Measurements from ENCODE around the gene MAGI2. TPM values are rescaled to one million over a fixed set of nuclear protein-coding genes. Genes with fewer than 3 reads are reported as not detected.

Gene MAGI2
- total RNA-seq, 1 experiment from 2014 or later, result 14.3 TPM

DNA sequence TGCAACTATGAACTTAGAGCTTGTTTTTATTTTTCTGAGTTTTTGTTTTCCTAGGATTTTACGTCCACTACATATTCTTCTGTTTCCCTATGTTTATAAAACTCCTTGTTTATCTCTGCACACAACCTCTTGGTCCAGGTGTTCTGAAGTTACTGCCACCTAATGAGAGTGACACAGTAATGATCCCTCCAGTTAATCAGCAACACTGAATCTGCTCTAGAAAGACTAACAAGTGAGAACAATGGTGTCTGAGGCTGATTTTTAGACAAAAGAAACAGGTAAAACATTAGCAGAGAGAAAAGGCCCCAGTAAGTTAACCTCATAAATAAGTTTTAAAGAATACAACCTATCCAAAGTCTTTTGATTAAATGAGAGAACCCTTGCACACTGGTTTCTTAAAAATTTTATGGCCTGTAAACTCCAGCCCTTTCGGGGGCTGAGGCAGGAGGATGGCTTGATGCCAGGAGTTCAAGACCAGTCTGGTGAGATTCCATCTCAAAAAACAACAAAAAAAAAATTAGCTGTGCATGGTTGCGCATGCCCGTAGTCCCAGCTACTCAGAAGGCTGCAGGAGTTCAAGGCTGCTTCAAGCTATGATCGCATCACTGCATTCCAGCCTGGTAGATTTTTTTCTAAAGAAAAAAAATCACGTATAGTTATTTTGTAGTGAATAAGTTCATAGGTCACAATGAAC, 397.6 kb downstream of the MAGI2 start:
- TF ChIP-seq, protein P1, sequence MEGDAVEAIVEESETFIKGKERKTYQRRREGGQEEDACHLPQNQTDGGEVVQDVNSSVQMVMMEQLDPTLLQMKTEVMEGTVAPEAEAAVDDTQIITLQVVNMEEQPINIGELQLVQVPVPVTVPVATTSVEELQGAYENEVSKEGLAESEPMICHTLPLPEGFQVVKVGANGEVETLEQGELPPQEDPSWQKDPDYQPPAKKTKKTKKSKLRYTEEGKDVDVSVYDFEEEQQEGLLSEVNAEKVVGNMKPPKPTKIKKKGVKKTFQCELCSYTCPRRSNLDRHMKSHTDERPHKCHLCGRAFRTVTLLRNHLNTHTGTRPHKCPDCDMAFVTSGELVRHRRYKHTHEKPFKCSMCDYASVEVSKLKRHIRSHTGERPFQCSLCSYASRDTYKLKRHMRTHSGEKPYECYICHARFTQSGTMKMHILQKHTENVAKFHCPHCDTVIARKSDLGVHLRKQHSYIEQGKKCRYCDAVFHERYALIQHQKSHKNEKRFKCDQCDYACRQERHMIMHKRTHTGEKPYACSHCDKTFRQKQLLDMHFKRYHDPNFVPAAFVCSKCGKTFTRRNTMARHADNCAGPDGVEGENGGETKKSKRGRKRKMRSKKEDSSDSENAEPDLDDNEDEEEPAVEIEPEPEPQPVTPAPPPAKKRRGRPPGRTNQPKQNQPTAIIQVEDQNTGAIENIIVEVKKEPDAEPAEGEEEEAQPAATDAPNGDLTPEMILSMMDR (conservative IDR thresholded peaks at IDR 0.05), result no peak
- no peak overlapping the region for H2BK12ac ChIP-seq (ENCODE audit: insufficient read length, low read depth, low read length)
- H3K9ac ChIP-seq (ENCODE audit: extremely low read depth, insufficient read length, low read length), result no peak overlapping the region
- H2BK5ac ChIP-seq (ENCODE audit: insufficient read length, low read length), result no peak overlapping the region
- no peak overlapping the region for H3K27ac ChIP-seq (ENCODE audit: insufficient read length, low read depth, low read length)
- no peak overlapping the region for H3T11ph ChIP-seq (ENCODE audit: low read length)
- Mint-ChIP-seq H3K4me1 (no peaks in the 10 kb centered on the region; a peak in 1 of 4 replicates), H3K9me3 (no peaks in the 10 kb centered on the region), H3K27me3 (ENCODE audit: low read depth) (no peaks in the 10 kb centered on the region), H3K36me3 (ENCODE audit: insufficient read depth in 1 of 3, low read depth in 3 of 3) (no peaks in the 10 kb centered on the region), H3K4me3 (no peak overlapping the region), H3K27ac (no peak overlapping the region)
- DNase-seq, result no peak
- H3K79me2 ChIP-seq (ENCODE audit: insufficient read depth, low read length), result no peaks in the 10 kb centered on the region
- H2BK15ac ChIP-seq (ENCODE audit: low read depth, low read length), result no peak overlapping the region
- no peak overlapping the region for H3K18ac ChIP-seq (ENCODE audit: insufficient read length, low read depth, low read length)
- no peak overlapping the region for H4K5ac ChIP-seq (ENCODE audit: insufficient read length, low read depth, low read length)
- H3K4me1 ChIP-seq (ENCODE audit: insufficient read depth, low read length), result no peaks in the 10 kb centered on the region
- no peaks in the 10 kb centered on the region for H4K20me1 ChIP-seq (ENCODE audit: control insufficient read depth, insufficient read depth, insufficient read length)
- H2AFZ ChIP-seq (ENCODE audit: low read length), result no peak overlapping the region
- H3K79me1 ChIP-seq (ENCODE audit: insufficient read depth, low read depth, low read length, poor library complexity, severe bottlenecking), result no peaks in the 10 kb centered on the region
- H3K9me3 ChIP-seq (ENCODE audit: control insufficient read depth, low read depth, low read length), result no peaks in the 10 kb centered on the region
- no peak overlapping the region for H4K91ac ChIP-seq (ENCODE audit: insufficient read length, low read depth, low read length)
- no peak overlapping the region for H3K56ac ChIP-seq (ENCODE audit: insufficient read length, low read depth, low read length)
- no peaks in the 10 kb centered on the region for H3K27me3 ChIP-seq (ENCODE audit: insufficient read depth, low read length)
- no peaks in the 10 kb centered on the region for H3K23me2 ChIP-seq (ENCODE audit: insufficient read length, low read depth, low read length, poor library complexity, severe bottlenecking)
- no peak overlapping the region for H3K4ac ChIP-seq (ENCODE audit: low read depth, low read length)
- H3K23ac ChIP-seq (ENCODE audit: insufficient read length, low read depth, low read length), result no peak overlapping the region
- no peak overlapping the region for H3K4me2 ChIP-seq (ENCODE audit: insufficient read depth, insufficient read length, low read length)
- no peak overlapping the region for H4K8ac ChIP-seq (replicated peaks; ENCODE audit: insufficient read length, low read depth, low read length)
- H2BK120ac ChIP-seq (ENCODE audit: low read depth, low read length, poor library complexity, severe bottlenecking), result no peak overlapping the region
- no peak overlapping the region for H2AK5ac ChIP-seq (ENCODE audit: insufficient read length, low read length)
- H3K14ac ChIP-seq (ENCODE audit: insufficient read depth, low read length), result no peak overlapping the region
- no peak overlapping the region for H2BK20ac ChIP-seq (ENCODE audit: low read depth, low read length, poor library complexity, severe bottlenecking)
- WGBS (ENCODE audit: extremely low coverage, insufficient read length, low lambda C conversion rate), result no CpG with 5 or more reads among the region's 6 CpGs
